HepG2 (cell line): ENCODE results near the gene HES1. TPM values are rescaled to one million over a fixed set of nuclear protein-coding genes. Genes with fewer than 3 reads are reported as not detected.

ENCODE experiments used
- ATAD3A ChIP-seq: sonication (generic); formaldehyde crosslinking; IDR thresholded peaks from 2 replicates; pipeline ENCODE4 v1.4.0; 2020; ENCODE audit warnings: missing genetic modification reagents
- EED ChIP-seq: sonication (generic); formaldehyde crosslinking; IDR thresholded peaks from 2 replicates; pipeline ENCODE4 v1.5.0; 2020; ENCODE audit warnings: mild to moderate bottlenecking, missing genetic modification reagents
- EP300 ChIP-seq, 3 experiments: sonication (generic) in 1 of 3; formaldehyde crosslinking in 1 of 3; IDR thresholded peaks; 2 replicates each; pipeline versions ENCODE4 v1.5.1 to v1.6.1; 2011 to 2020; ENCODE audit warnings: low read depth in 2 of 3, low read length in 2 of 3, borderline replicate concordance in 1 of 3, improper control_type of control experiment in 1 of 3, mild to moderate bottlenecking in 1 of 3, missing genetic modification reagents in 1 of 3, moderate library complexity in 1 of 3
- SAP130 ChIP-seq: IDR thresholded peaks from 2 replicates; pipeline ENCODE4 v1.6.1; 2016; ENCODE audit warnings: low read depth
- SRSF1 ChIP-seq: fragments of 200-400 bp; formaldehyde crosslinking; optimal IDR thresholded peaks from 2 replicates; pipeline ENCODE3; 2017; ENCODE audit warnings: mild to moderate bottlenecking, low read depth, low read length, moderate library complexity
- ZC3H13 ChIP-seq: sonication (generic); formaldehyde crosslinking; IDR thresholded peaks from 2 replicates; pipeline ENCODE4 v1.8.1; 2023; ENCODE audit warnings: mild to moderate bottlenecking, missing genetic modification reagents, moderate library complexity
- ZMAT3 ChIP-seq: sonication (generic); formaldehyde crosslinking; conservative IDR thresholded peaks from 2 replicates; pipeline ENCODE4 v1.7.0; 2021; ENCODE audit warnings: missing genetic modification reagents
- ZNF430 ChIP-seq: sonication (generic); formaldehyde crosslinking; IDR thresholded peaks from 2 replicates; pipeline ENCODE4 v1.9.0; 2021; ENCODE audit warnings: mild to moderate bottlenecking, missing genetic modification reagents
- ZNF496 ChIP-seq: sonication (generic); formaldehyde crosslinking; IDR thresholded peaks from 2 replicates; pipeline ENCODE4 v1.8.1; 2023; ENCODE audit warnings: mild to moderate bottlenecking, moderate library complexity, missing genetic modification reagents; ENCODE audit not compliant: insufficient replicate concordance
- ZNF891 ChIP-seq: sonication (generic); formaldehyde crosslinking; IDR thresholded peaks from 2 replicates; pipeline ENCODE4 v1.5.0; 2020; ENCODE audit warnings: mild to moderate bottlenecking, missing genetic modification reagents
- polyA plus RNA-seq, 8 experiments: library from polyadenylated mRNA; depleted of rRNA in 3 of 8; stranded (reverse) in 7 of 8; unstranded in 1 of 8; fragments of >200 nt; fragmentation: Illumina TruSeq in 4 of 8; extraction: Trizol in 4 of 8; gene quantifications; 2 replicates each; pipeline versions ENCODE4 v1.2.1 to v1.2.3, GENCODE V29; 2011 to 2016; ENCODE audit warnings: low read depth in 4 of 8, missing spikeins in 1 of 8, mixed read lengths in 1 of 8; ENCODE audit not compliant: insufficient read depth in 1 of 8
- total RNA-seq, 5 experiments: library from RNA; depleted of rRNA; stranded (reverse); fragments of >200 nt; fragmentation: Illumina TruSeq; extraction: Trizol; gene quantifications; 2 replicates each; pipeline ENCODE4 v1.2.3, GENCODE V29; 2016; ENCODE audit warnings: low read depth in 1 of 5
- TF ChIP-seq, protein P1 (sequence below): sonication (generic); formaldehyde crosslinking; IDR thresholded peaks from 2 replicates; pipeline ENCODE4 v1.9.0; 2021; ENCODE audit warnings: missing genetic modification reagents, borderline replicate concordance
- TF ChIP-seq, protein P2 (sequence below): sonication (generic); formaldehyde crosslinking; IDR thresholded peaks from 2 replicates; pipeline ENCODE4 v1.4.0; 2020; ENCODE audit warnings: missing genetic modification reagents
- TF ChIP-seq, protein P3 (sequence below): sonication (generic); formaldehyde crosslinking; IDR thresholded peaks from 2 replicates; pipeline ENCODE4 v1.8.1; 2023; ENCODE audit warnings: mild to moderate bottlenecking, missing genetic modification reagents
- TF ChIP-seq, protein P4 (sequence below): IDR thresholded peaks from 2 replicates; pipeline ENCODE4 v1.6.1; 2016
- TF ChIP-seq, protein P5 (sequence below): IDR thresholded peaks from 2 replicates; pipeline ENCODE4 v1.6.1; 2016; ENCODE audit warnings: low read depth

HES1 gene
- total and polyA plus RNA-seq, 2 of the 13 experiments (the other 11 are each of a cell fraction or from before 2014, with no cell fraction given): 15.4 to 19.8 TPM

DNA sequence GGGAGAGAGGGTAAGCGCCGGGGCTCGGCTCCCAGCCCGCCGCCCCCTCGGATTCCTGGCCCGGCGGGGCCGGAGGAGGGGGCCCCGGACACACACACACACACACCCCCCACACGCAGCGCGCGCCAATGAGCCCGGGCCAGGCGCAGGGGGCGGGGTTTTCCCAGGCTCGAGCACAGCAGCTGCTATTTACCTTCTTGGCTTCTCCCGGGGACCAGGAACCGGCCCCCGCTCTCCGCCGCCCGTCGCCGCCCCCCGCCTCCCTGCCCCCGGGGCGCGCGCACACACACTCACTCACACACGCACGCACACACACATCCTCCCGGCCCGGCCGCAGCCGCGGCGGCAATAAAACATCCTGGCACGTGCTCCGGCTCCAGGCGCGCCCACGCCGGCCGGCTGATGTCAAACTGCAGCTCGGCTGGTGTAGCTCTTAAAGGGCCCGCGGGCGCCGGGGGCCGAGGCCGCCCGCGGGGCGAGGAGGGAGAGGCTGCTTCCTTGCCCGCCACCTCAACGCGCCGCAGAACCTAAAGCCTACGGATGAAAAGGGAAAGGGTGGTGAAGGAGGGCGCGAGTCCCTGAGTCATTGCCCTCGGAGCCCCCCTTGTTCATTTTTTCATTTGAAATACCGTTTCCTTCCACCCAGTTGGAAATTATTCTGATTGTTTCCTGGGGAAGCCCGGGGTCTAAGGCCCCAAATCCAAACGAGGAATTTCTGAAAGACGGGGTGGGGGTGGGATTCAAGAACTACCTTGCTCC lies 1.0 kb upstream of the HES1 start (continued):
- TF ChIP-seq EP300 (IDR thresholded peaks at IDR 0.05; ENCODE audit: low read depth in 2 of 2, low read length in 2 of 2) (peak; percentile 55 to 75; a peak in 3 of 4 replicates), EP300 (CRISPR knock-in tag; IDR thresholded peaks at IDR 0.05; ENCODE audit: borderline replicate concordance) (peak; percentile 61; the same call in 1 of the 2 replicates), SRSF1 (peak; percentile 76), ZNF430 (peak; percentile 97), ZNF891 (CRISPR knock-in tag) (no peak), ZMAT3 (CRISPR knock-in tag) (peak; percentile 58; the same call in 1 of the 2 replicates), SAP130 (CRISPR knock-in tag) (peak; percentile 96), ATAD3A (CRISPR knock-in tag) (no peak), EED (CRISPR knock-in tag) (no peak), ZNF496 (no peak), ZC3H13 (CRISPR knock-in tag) (peak; percentile 79)
- TF ChIP-seq, protein P1, sequence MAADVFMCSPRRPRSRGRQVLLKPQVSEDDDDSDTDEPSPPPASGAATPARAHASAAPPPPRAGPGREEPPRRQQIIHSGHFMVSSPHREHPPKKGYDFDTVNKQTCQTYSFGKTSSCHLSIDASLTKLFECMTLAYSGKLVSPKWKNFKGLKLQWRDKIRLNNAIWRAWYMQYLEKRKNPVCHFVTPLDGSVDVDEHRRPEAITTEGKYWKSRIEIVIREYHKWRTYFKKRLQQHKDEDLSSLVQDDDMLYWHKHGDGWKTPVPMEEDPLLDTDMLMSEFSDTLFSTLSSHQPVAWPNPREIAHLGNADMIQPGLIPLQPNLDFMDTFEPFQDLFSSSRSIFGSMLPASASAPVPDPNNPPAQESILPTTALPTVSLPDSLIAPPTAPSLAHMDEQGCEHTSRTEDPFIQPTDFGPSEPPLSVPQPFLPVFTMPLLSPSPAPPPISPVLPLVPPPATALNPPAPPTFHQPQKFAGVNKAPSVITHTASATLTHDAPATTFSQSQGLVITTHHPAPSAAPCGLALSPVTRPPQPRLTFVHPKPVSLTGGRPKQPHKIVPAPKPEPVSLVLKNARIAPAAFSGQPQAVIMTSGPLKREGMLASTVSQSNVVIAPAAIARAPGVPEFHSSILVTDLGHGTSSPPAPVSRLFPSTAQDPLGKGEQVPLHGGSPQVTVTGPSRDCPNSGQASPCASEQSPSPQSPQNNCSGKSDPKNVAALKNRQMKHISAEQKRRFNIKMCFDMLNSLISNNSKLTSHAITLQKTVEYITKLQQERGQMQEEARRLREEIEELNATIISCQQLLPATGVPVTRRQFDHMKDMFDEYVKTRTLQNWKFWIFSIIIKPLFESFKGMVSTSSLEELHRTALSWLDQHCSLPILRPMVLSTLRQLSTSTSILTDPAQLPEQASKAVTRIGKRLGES (CRISPR knock-in tag): 0 out of 2 replicates have a peak, but pooled peaks have one; percentile 51
- TF ChIP-seq, protein P2, sequence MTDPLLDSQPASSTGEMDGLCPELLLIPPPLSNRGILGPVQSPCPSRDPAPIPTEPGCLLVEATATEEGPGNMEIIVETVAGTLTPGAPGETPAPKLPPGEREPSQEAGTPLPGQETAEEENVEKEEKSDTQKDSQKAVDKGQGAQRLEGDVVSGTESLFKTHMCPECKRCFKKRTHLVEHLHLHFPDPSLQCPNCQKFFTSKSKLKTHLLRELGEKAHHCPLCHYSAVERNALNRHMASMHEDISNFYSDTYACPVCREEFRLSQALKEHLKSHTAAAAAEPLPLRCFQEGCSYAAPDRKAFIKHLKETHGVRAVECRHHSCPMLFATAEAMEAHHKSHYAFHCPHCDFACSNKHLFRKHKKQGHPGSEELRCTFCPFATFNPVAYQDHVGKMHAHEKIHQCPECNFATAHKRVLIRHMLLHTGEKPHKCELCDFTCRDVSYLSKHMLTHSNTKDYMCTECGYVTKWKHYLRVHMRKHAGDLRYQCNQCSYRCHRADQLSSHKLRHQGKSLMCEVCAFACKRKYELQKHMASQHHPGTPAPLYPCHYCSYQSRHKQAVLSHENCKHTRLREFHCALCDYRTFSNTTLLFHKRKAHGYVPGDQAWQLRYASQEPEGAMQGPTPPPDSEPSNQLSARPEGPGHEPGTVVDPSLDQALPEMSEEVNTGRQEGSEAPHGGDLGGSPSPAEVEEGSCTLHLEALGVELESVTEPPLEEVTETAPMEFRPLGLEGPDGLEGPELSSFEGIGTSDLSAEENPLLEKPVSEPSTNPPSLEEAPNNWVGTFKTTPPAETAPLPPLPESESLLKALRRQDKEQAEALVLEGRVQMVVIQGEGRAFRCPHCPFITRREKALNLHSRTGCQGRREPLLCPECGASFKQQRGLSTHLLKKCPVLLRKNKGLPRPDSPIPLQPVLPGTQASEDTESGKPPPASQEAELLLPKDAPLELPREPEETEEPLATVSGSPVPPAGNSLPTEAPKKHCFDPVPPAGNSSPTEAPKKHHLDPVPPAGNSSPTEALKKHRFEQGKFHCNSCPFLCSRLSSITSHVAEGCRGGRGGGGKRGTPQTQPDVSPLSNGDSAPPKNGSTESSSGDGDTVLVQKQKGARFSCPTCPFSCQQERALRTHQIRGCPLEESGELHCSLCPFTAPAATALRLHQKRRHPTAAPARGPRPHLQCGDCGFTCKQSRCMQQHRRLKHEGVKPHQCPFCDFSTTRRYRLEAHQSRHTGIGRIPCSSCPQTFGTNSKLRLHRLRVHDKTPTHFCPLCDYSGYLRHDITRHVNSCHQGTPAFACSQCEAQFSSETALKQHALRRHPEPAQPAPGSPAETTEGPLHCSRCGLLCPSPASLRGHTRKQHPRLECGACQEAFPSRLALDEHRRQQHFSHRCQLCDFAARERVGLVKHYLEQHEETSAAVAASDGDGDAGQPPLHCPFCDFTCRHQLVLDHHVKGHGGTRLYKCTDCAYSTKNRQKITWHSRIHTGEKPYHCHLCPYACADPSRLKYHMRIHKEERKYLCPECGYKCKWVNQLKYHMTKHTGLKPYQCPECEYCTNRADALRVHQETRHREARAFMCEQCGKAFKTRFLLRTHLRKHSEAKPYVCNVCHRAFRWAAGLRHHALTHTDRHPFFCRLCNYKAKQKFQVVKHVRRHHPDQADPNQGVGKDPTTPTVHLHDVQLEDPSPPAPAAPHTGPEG (CRISPR knock-in tag): peak; percentile 85
- TF ChIP-seq, protein P3, sequence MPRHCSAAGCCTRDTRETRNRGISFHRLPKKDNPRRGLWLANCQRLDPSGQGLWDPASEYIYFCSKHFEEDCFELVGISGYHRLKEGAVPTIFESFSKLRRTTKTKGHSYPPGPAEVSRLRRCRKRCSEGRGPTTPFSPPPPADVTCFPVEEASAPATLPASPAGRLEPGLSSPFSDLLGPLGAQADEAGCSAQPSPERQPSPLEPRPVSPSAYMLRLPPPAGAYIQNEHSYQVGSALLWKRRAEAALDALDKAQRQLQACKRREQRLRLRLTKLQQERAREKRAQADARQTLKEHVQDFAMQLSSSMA (CRISPR knock-in tag): no peak
- TF ChIP-seq, protein P4, sequence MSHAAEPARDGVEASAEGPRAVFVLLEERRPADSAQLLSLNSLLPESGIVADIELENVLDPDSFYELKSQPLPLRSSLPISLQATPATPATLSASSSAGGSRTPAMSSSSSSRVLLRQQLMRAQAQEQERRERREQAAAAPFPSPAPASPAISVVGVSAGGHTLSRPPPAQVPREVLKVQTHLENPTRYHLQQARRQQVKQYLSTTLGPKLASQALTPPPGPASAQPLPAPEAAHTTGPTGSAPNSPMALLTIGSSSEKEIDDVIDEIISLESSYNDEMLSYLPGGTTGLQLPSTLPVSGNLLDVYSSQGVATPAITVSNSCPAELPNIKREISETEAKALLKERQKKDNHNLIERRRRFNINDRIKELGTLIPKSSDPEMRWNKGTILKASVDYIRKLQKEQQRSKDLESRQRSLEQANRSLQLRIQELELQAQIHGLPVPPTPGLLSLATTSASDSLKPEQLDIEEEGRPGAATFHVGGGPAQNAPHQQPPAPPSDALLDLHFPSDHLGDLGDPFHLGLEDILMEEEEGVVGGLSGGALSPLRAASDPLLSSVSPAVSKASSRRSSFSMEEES (CRISPR knock-in tag): peak; percentile 85
- TF ChIP-seq, protein P5, sequence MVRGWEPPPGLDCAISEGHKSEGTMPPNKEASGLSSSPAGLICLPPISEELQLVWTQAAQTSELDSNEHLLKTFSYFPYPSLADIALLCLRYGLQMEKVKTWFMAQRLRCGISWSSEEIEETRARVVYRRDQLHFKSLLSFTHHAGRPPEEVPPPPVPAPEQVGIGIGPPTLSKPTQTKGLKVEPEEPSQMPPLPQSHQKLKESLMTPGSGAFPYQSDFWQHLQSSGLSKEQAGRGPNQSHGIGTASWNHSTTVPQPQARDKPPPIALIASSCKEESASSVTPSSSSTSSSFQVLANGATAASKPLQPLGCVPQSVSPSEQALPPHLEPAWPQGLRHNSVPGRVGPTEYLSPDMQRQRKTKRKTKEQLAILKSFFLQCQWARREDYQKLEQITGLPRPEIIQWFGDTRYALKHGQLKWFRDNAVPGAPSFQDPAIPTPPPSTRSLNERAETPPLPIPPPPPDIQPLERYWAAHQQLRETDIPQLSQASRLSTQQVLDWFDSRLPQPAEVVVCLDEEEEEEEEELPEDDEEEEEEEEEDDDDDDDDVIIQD: peak; percentile 71
